ENCODE results near the gene BLM.

Gene BLM

DNA sequence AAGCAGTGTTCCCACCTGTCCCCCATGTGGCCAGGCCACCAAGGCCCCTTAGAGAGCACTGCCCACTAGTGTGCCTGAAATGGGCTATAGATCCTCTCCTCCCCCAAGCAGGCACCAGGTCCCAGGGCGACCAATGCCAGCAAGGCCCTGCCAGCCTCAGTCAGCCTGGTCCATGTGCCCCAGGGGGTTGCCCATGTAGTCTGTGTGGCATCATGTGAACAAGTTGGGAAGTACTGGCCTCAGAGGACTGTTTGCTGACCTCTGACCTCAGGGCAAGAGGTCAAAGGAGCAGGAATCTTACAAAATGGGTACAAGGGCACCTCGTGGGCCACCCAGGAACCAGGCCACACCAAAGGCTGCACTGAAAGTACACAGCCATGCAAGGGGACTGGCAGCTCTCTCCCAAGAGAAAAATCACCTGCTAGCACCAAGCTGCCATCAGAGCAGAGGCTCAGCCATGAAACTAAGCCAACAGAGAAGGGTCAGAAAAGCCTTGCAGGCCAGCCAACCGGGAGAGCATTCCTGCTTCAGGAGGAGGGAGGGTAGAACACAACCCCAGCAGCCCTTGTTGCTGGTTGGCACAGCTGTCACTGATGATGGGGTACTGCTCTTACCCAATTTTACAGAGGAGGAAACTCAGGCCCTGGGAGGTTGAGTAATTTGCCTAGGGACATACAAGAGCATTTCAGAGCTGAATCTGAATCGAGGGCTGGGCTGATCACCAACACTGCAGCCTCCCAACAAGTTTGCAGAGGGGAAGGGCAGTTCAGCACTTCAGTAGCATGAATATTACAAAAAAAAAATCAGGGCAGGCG is 146.0 kb downstream of the BLM start:
- TF ChIP-seq CTCF (IDR thresholded peaks at IDR 0.05; ENCODE audit: low read depth, low read length): no peak
- DNase-seq: no peak
- H3K27me3 ChIP-seq: no peaks in the 10 kb centered on the region
- no peak overlapping the region for H3K4me3 ChIP-seq (ENCODE audit: low read depth, low read length)
- no peaks in the 10 kb centered on the region for H3K36me3 ChIP-seq
- no peaks in the 10 kb centered on the region for H3K9me3 ChIP-seq
- no peaks in the 10 kb centered on the region for H3K4me1 ChIP-seq

DNA sequence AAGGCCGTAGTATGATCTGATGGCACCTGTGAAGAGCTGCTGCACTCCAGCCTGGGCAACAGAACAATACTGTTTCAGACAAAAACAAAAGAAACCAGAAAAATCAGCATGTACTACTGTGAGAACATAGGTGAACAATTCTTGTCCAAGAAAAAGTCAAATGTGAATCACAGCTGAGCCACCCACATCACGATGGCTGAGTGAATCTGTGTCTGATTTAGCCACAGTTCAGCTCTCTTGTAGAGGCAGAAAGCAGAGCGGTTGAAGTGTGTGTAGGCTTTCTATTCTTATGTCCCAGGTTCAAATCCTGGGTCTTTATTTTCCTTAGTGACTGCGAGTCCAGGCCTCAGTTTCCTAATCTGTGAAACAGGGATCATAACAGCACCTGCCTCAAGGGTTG is 146.8 kb downstream of the BLM start:
- H3K4me3 ChIP-seq (ENCODE audit: low read depth, low read length): no peak overlapping the region
- DNase-seq: no peak
- H3K36me3 ChIP-seq: no peaks in the 10 kb centered on the region
- TF ChIP-seq CTCF (IDR thresholded peaks at IDR 0.05; ENCODE audit: low read depth, low read length): no peak
- H3K9me3 ChIP-seq: no peaks in the 10 kb centered on the region
- H3K4me1 ChIP-seq: no peaks in the 10 kb centered on the region
- H3K27me3 ChIP-seq: no peaks in the 10 kb centered on the region

- Histone ChIP-seq H3K36me3 (no peaks in the 10 kb centered on the region), H3K27me3 (no peaks in the 10 kb centered on the region), H3K4me1 (no peaks in the 10 kb centered on the region), H3K9me3 (no peaks in the 10 kb centered on the region), H3K4me3 (ENCODE audit: low read depth, low read length) (no peak overlapping the region)
- no peak for DNase-seq
- no peak for TF ChIP-seq CTCF (IDR thresholded peaks at IDR 0.05; ENCODE audit: low read depth, low read length)
Observed at GRCh38 chr15:90864507-90864906, 147.4 kb downstream of the BLM start.

- Histone ChIP-seq H3K4me3 (ENCODE audit: low read depth, low read length) (no peak overlapping the region), H3K36me3 (no peaks in the 10 kb centered on the region), H3K9me3 (no peaks in the 10 kb centered on the region), H3K4me1 (no peaks in the 10 kb centered on the region; the same call in 1 of the 2 replicates), H3K27me3 (no peaks in the 10 kb centered on the region)
- no peak for DNase-seq
- TF ChIP-seq CTCF (IDR thresholded peaks at IDR 0.05; ENCODE audit: low read depth, low read length): no peak
Observed at GRCh38 chr15:90865702-90866101, 148.6 kb downstream of the BLM start.
